GM18519 (cell line): ENCODE data around the gene SORCS2.

Experiments used
- ATAC-seq: cut with Tn5 transposase; IDR thresholded peaks from one replicate; pipeline ENCODE4 v1.9.1; 2021; ENCODE audit warnings: mild to moderate bottlenecking, moderate library complexity; ENCODE audit not compliant: unreplicated experiment, low FRiP score

SORCS2 gene

GRCh38 chr4:7313991-7314390 is 121.7 kb downstream of the SORCS2 start:
- ATAC-seq, result no peak

GRCh38 chr4:7315286-7315685 is 122.9 kb downstream of the SORCS2 start:
- ATAC-seq, result no peak

- no peak for ATAC-seq
These were observed 123.6 kb downstream of the SORCS2 start for GRCh38 chr4:7315935-7316334.

- ATAC-seq, result no peak
These were observed 126.7 kb downstream of the SORCS2 start for GRCh38 chr4:7319024-7319423.

- ATAC-seq, result no peak
These were observed 128.0 kb downstream of the SORCS2 start for GRCh38 chr4:7320206-7320797.

GRCh38 chr4:7322166-7322991 is 130.0 kb downstream of the SORCS2 start:
- no peak for ATAC-seq

GRCh38 chr4:7323461-7323871 is 131.1 kb downstream of the SORCS2 start:
- ATAC-seq, result no peak

- ATAC-seq, result no peak
These were observed 131.7 kb downstream of the SORCS2 start for GRCh38 chr4:7323872-7324650.

GRCh38 chr4:7324651-7325121 is 132.3 kb downstream of the SORCS2 start:
- no peak for ATAC-seq

GRCh38 chr4:7325541-7325940 is 133.2 kb downstream of the SORCS2 start:
- ATAC-seq, result no peak

- no peak for ATAC-seq
These were observed 134.0 kb downstream of the SORCS2 start for GRCh38 chr4:7326306-7326692.

- no peak for ATAC-seq
These were observed 134.5 kb downstream of the SORCS2 start for GRCh38 chr4:7326693-7327340.

- no peak for ATAC-seq
These were observed 135.1 kb downstream of the SORCS2 start for GRCh38 chr4:7327341-7327885.

- ATAC-seq, result no peak
These were observed 136.0 kb downstream of the SORCS2 start for GRCh38 chr4:7328162-7328912.

GRCh38 chr4:7328913-7329638 is 136.7 kb downstream of the SORCS2 start:
- no peak for ATAC-seq

GRCh38 chr4:7330031-7330596 is 137.8 kb downstream of the SORCS2 start:
- ATAC-seq, result no peak

GRCh38 chr4:7330811-7331681 is 138.7 kb downstream of the SORCS2 start:
- no peak for ATAC-seq

GRCh38 chr4:7331682-7332000 is 139.3 kb downstream of the SORCS2 start:
- ATAC-seq, result no peak
